Ovary (tissue), 9 donors: ENCODE results near the gene CUBN. TPM values are rescaled to one million over a fixed set of nuclear protein-coding genes. Genes with fewer than 3 reads are reported as not detected.

Experiments used
- DNase-seq, 5 donors: peaks; one replicate each; pipeline ENCODE4 v3.0.0-alpha.2; 2019 to 2020
- H3K27ac ChIP-seq, 2 donors: fragments of 200-600 bp; one replicate each; pipeline versions ENCODE4 v1.5.1 to v1.8.0; 2019 to 2022
- H3K27me3 ChIP-seq: fragments of 200-600 bp; one replicate; pipeline ENCODE4 v1.8.0; 2022
- H3K36me3 ChIP-seq: fragments of 200-600 bp; sonication (generic); one replicate; pipeline ENCODE4 v1.5.1; 2019
- H3K4me1 ChIP-seq: one replicate; pipeline ENCODE4 v1.8.1; 2013; ENCODE audit warnings: mild to moderate bottlenecking, moderate library complexity; ENCODE audit not compliant: insufficient read depth
- H3K4me3 ChIP-seq: fragments of 200-600 bp; sonication (generic); one replicate; pipeline ENCODE4 v1.5.1; 2017
- H3K9me3 ChIP-seq, 2 donors: fragments of 200-600 bp in 1 of 2; sonication (generic) in 1 of 2; one replicate each; pipeline versions ENCODE4 v1.5.1 to v1.8.1; 2013 to 2019; ENCODE audit warnings: mild to moderate bottlenecking in 1 of 2, moderate library complexity in 1 of 2
- CTCF ChIP-seq, 3 donors: fragments of 450-650 bp in 2 of 3; fragments of 200-600 bp in 1 of 3; IDR thresholded peaks; one replicate each; pipeline versions ENCODE4 v1.5.1 to v1.8.0; 2016 to 2022; ENCODE audit warnings: antibody characterized with exemption in 3 of 3, mild to moderate bottlenecking in 1 of 3
- EP300 ChIP-seq: sonication (generic); formaldehyde crosslinking; IDR thresholded peaks from one replicate; pipeline ENCODE4 v1.6.1; 2017; ENCODE audit warnings: antibody characterized with exemption
- POLR2A ChIP-seq: fragments of 450-650 bp; IDR thresholded peaks from one replicate; pipeline ENCODE4 v1.6.1; 2017; ENCODE audit warnings: antibody characterized with exemption, mild to moderate bottlenecking, moderate library complexity
- WGBS, 3 donors: extraction: QIAGEN DNeasy Blood & Tissue Kit in 1 of 3; methylation state at CpG; one replicate each; pipeline versions ENCODE4 v1.1.5 to v1.1.7; 2013 to 2017; 5-methylcytosine and 5-hydroxymethylcytosine counted together
- intact Hi-C, 4 donors: fragments of 100-400 bp; cut with DNase I; formaldehyde crosslinking; loops; one replicate each; pipeline versions ENCODE4 v1.11.0 to v1.15.1; 2022 to 2023
- polyA plus RNA-seq, 2 donors: library from polyadenylated mRNA; stranded (reverse); fragments of 200-250 nt in 1 of 2; fragments of 350-450 nt in 1 of 2; fragmentation: Illumina TruSeq in 1 of 2; extraction: RNeasy Lipid Tissue Mini Kit (QIAGEN cat#74804) in 1 of 2; gene quantifications; one replicate each; pipeline ENCODE4 v1.2.3, GENCODE V29; 2013 to 2014
- total RNA-seq, 7 donors: library from RNA; depleted of rRNA in 2 of 7; stranded (reverse); fragments of >200 nt in 2 of 7; fragmentation: NEBNext Ultra II Directional in 3 of 7; extraction: Animal tissue kit (Norgen Biotek cat#: 25700) in 3 of 7; gene quantifications; one replicate each; pipeline versions ENCODE4 v1.1.0 to v1.2.4, GENCODE V29; 2016 to 2023
- donor health status: DM: no; HTN: no; CAD: no; lungs with moderate emphysema.
- donor health status: DM: no; HTN: no; CAD: no.
- donor health status: Bipolar disorder and iron deficiency.
- donor health status: DM: yes; HTN: yes; CAD: no.
- donor health status: DM: no; HTN: no; CAD: no.
- donor health status: DM: yes; HTN: yes; CAD: no.

Gene CUBN
- total and polyA plus RNA-seq, 9 donors: 1.9 to 5.8 (median 4.0) TPM

GRCh38 chr10:16816171-16816570, 313.4 kb downstream of the CUBN start:
- no peak for TF ChIP-seq POLR2A
- no peak for TF ChIP-seq EP300
- TF ChIP-seq CTCF (IDR thresholded peaks at IDR 0.05): no peak
- 56 to 58% (median 57%) methylated on average over 4 of the region's 4 CpGs for WGBS, 3 donors
- Histone ChIP-seq H3K27me3 (no peaks in the 10 kb centered on the region), H3K4me1 (peaks cover 5% of the 10 kb centered on the region), H3K36me3 (no peaks in the 10 kb centered on the region), H3K27ac (no peak overlapping the region), H3K4me3 (peak overlapping the region; percentile 91), H3K9me3 (no peaks in the 10 kb centered on the region)
- DNase-seq: no peak
- intact Hi-C loops: no loop called here

DNA sequence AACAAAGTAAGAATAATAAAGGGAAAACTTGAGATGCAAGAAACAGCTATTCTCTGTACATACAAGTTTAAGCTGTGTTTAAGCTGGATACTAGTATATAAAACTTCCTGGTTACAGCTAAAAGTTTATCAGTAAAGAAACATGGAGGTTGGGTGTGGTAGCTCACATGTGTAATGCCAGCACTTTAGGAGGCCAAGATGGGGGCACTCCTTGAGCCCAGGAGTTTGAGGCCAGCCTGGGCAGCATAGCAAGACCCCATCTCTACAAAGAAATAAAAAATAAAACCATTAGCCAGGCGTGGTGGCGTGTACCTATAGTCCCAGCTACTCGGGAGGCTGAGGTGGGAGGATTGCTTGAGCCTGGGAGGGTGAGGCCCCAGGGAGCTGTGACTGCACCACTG, 315.6 kb downstream of the CUBN start:
- intact Hi-C loops: no loop called here
- Histone ChIP-seq H3K4me1 (peaks cover 5% of the 10 kb centered on the region), H3K36me3 (no peaks in the 10 kb centered on the region), H3K27me3 (no peaks in the 10 kb centered on the region), H3K27ac (no peak overlapping the region), H3K4me3 (no peak overlapping the region), H3K9me3 (no peaks in the 10 kb centered on the region)
- DNase-seq: no peak
- 90 to 96% (median 94%) methylated on average over 3 of the region's 3 CpGs for WGBS, 3 donors
- TF ChIP-seq POLR2A: no peak
- no peak for TF ChIP-seq CTCF (IDR thresholded peaks at IDR 0.05)
- TF ChIP-seq EP300: no peak

- DNase-seq: no peak
- Histone ChIP-seq H3K27ac (no peak overlapping the region), H3K27me3 (no peaks in the 10 kb centered on the region), H3K4me1 (peaks cover 5% of the 10 kb centered on the region), H3K9me3 (no peaks in the 10 kb centered on the region), H3K4me3 (no peak overlapping the region), H3K36me3 (no peaks in the 10 kb centered on the region)
- WGBS, 3 donors: 18 to 46% (median 26%) methylated on average over 4 of the region's 4 CpGs
- TF ChIP-seq EP300 (no peak), CTCF (IDR thresholded peaks at IDR 0.05) (no peak), POLR2A (no peak)
- intact Hi-C loops: no loop called here
Observed at GRCh38 chr10:16812676-16813075, 316.9 kb downstream of the CUBN start.

DNA sequence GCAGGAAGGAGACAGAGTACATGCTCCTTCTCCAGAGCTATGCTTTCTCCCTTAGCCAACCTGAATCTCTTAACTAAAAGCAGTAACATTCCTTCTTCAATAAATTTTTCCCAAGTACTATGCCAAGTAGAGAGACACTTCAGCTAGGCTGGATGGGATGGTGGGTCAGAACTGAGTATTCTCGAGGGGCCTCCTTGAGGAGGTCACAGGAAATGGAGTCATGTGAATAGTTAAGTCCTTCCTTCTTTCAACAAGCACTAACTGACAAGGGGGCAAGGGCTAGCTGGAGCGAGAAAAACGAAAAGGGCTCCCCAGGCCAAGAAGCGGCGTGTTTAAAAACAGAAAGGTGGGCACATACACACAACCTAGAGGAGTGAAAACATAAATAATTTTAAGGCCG, 317.8 kb downstream of the CUBN start:
- TF ChIP-seq CTCF (IDR thresholded peaks at IDR 0.05) (no peak), POLR2A (no peak), EP300 (no peak)
- 84 to 87% (median 84%) methylated on average over 6 of the region's 6 CpGs for WGBS, 3 donors
- Histone ChIP-seq H3K4me1 (peaks cover 5% of the 10 kb centered on the region), H3K27me3 (no peaks in the 10 kb centered on the region), H3K4me3 (no peak overlapping the region), H3K9me3 (no peaks in the 10 kb centered on the region), H3K36me3 (no peaks in the 10 kb centered on the region), H3K27ac (no peak overlapping the region)
- intact Hi-C loops: no loop called here
- no peak for DNase-seq

DNA sequence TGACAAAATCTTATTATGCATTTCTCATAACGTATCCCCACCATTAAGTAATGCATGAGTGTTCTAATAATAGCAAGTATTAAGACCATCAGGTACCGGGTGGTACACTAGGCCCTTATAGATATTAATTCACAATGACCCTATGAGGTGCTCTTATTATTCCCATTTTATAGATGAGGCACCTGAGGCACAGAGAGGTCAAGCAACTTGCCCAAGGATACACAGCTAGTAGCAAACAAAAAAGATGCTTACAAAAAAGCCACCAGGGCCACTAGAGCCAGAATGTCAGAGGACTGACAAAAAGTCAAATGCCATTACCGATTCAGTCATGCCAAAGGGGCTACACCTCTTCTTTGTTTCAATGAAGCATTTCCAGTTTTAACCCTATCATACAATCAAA, 318.3 kb downstream of the CUBN start:
- intact Hi-C loops: no loop called here
- DNase-seq: no peak
- Histone ChIP-seq H3K27ac (no peak overlapping the region), H3K27me3 (no peaks in the 10 kb centered on the region), H3K4me1 (peaks cover 4% of the 10 kb centered on the region), H3K36me3 (no peaks in the 10 kb centered on the region), H3K9me3 (no peaks in the 10 kb centered on the region), H3K4me3 (no peak overlapping the region)
- 72 to 91% (median 88%) methylated on average over 3 of the region's 3 CpGs for WGBS, 3 donors
- TF ChIP-seq POLR2A: no peak
- no peak for TF ChIP-seq EP300
